Activated gamma-delta T cell treated with anti-CD3 and anti-CD28 coated beads, Interleukin-2, amount 50 U/mL, for 16 hours (primary cell): ENCODE results near the gene MKNK1.

Source experiments
- DNase-seq: peaks from one replicate; pipeline ENCODE4 v3.0.0-alpha.2; 2020; ENCODE audit warnings: low read depth

MKNK1 gene

GRCh38 chr1:46522184-46522968, 81.7 kb downstream of the MKNK1 start:
- DNase-seq, result no peak

- no peak for DNase-seq
These were observed 82.7 kb downstream of the MKNK1 start for GRCh38 chr1:46521414-46521813.

GRCh38 chr1:46520063-46520911, 83.8 kb downstream of the MKNK1 start:
- DNase-seq, result no peak

GRCh38 chr1:46519209-46519608, 84.9 kb downstream of the MKNK1 start:
- no peak for DNase-seq

DNA sequence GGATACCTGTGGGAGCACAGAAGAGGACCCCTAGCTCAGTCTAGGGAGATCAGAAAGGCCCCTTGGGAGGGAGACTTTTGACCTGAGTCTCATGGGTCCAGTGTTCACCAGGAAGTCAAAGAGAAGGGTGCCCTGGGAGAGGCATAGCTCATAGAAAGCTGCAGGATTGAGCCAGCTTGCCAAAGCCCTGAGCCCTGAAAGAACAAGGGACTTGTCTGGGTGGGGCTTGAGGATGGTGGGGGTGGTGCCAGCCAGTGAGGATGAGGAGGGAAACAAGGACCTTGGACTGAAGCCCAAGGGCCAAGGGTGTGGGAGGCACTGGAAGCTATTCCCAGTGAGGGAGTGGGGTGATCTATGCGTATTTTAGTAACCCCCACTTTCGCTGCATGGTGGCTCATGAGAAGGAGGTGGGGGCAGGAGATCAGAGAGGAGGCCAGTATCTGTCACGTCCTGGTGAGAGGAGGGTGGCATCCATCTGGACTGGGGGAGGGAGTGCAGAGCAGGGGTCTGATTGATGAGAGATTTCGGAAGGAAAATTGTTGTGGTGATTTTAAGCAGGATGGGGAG, 86.1 kb downstream of the MKNK1 start:
- no peak for DNase-seq

- no peak for DNase-seq
These were observed 87.0 kb downstream of the MKNK1 start for GRCh38 chr1:46517010-46517600.

DNA sequence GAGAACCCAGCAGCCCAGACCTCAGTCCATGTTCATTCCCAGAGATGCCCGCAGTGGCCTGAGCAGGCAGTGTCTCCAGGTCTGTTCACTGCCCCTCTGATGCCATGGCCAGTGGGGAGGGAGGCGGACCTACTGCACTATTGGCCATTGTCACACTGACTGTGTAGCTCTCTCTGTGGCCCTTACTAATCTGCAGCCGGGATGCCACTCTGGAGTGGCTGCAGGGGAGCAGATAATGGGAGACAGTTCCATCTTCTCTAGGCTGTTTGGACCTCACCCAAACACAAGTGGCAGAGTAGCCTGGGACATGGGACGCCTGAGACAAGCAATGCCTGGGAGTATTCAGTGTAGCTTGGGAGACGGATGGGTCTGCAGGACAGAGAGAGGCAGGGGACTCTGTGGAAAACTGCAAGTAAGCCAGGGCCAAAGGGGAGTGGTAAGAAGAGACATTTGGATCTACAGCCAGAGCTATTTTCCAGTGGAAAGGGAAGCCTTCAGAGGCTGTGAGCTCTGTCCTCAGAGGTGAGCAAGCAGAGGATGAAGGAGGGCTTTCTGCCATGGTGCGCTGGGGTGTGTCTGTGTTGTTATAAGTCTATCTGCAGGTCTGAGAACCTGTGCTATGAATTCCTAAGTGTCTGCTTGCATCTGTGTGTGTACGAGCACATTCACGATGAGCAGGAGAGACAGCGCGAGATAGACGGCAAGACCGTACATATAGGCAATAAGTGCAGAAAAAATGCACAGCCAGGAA, 87.7 kb downstream of the MKNK1 start:
- no peak for DNase-seq

DNA sequence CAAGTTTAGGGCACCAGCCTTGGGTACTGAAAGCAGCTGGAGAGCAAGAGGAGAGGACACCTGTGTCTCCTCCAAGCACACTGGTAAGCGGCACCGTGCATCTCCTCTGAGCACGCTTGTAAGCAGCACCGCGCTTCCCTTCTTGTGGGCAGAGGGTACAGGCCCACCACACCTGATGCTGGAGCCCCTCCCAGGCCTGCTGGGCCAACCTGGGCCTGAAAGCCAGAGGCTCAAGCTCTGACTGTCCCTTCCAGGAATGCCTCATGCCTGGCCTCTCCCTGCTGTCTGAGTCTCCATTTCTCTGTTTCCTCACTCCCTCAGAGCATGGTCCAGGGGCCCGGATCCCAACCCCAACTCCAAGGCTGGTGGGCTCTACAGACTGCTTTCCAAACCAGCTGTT, 88.5 kb downstream of the MKNK1 start:
- no peak for DNase-seq

DNA sequence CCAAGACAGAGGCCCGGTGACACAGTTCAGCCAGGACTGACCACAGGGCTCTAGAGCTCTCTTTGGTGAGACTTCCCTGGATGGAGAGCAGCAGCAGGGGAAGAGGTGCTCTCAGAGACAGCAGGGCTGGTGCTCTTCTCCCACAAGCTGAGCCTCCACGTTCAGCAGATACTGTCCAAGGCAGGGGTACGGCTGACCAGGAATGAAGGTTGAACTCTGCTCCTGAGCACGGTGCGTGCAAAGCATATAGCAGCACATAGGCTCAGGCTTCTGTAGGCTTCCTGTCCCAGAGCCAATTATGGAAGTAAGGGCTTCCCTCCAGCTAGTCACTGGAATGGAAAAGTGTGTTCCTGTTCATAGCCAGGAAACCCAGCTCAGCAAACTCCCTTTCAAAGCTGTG, 90.5 kb downstream of the MKNK1 start:
- DNase-seq, result no peak

GRCh38 chr1:46512792-46513190, 91.3 kb downstream of the MKNK1 start:
- DNase-seq, result no peak

GRCh38 chr1:46512135-46512791, 91.8 kb downstream of the MKNK1 start:
- DNase-seq, result no peak

- no peak for DNase-seq
These were observed 93.1 kb downstream of the MKNK1 start for GRCh38 chr1:46510998-46511365.

DNA sequence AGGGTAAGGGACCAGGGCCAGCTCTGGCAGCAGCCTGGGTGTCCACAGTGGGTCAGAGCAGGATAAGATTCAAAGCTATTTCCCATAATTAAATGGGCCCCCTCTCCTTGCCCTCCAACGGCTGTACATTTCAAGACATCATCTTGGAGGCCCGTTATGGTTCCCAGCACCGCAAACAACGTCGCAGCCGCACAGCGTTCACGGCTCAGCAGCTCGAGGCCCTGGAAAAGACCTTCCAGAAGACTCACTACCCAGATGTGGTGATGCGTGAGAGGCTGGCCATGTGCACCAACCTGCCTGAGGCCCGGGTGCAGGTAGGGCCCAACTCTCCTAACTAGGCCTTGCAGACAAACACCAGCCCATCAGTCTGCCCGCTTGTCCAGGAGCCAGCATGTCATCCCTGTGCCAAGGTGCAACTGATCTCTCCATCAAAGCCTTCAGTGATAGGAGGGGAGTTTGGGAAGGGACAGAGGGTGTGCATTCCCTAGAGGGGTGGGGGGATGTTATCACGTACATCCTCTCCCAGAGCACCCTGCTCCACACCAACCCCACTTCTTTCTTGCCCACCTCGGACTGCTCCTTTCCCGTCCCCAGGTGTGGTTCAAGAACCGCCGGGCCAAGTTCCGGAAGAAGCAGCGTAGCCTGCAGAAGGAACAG, 93.6 kb downstream of the MKNK1 start:
- no peak for DNase-seq

- DNase-seq, result no peak
These were observed 95.3 kb downstream of the MKNK1 start for GRCh38 chr1:46508757-46509156.
